Left lung (tissue), 10 donors: ENCODE results near the gene TMEM168. TPM values are rescaled to one million over a fixed set of nuclear protein-coding genes. Genes with fewer than 3 reads are reported as not detected.

ENCODE experiments used
- ATAC-seq: fragments of 200-7000 bp; cut with Tn5 transposase; one replicate; pipeline ENCODE4 v1.9.1; 2020; ENCODE audit warnings: moderate library complexity
- DNase-seq, 4 donors: peaks; one replicate each; pipeline ENCODE4 v3.0.0-alpha.2; 2013 to 2020
- H3K27ac ChIP-seq, 2 donors: fragments of 200-600 bp; sonication (generic) in 1 of 2; one replicate each; pipeline versions ENCODE4 v1.5.0 to v1.8.0; 2020 to 2021
- H3K27me3 ChIP-seq, 2 donors: fragments of 200-600 bp; sonication (generic) in 1 of 2; one replicate each; pipeline versions ENCODE4 v1.5.0 to v1.8.0; 2020 to 2021
- H3K36me3 ChIP-seq, 2 donors: fragments of 200-600 bp; sonication (generic) in 1 of 2; one replicate each; pipeline versions ENCODE4 v1.5.0 to v1.8.0; 2020 to 2021
- H3K4me1 ChIP-seq, 2 donors: fragments of 200-600 bp; one replicate each; pipeline ENCODE4 v1.8.0; 2021
- H3K4me3 ChIP-seq, 2 donors: fragments of 200-600 bp; sonication (generic) in 1 of 2; one replicate each; pipeline versions ENCODE4 v1.5.0 to v1.8.0; 2020 to 2021; ENCODE audit warnings: mild to moderate bottlenecking in 1 of 2
- H3K9me3 ChIP-seq, 2 donors: fragments of 200-600 bp; sonication (generic) in 1 of 2; one replicate each; pipeline versions ENCODE4 v1.5.0 to v1.8.0; 2020 to 2021
- intact Hi-C, 2 donors: fragments of 100-400 bp; cut with DNase I; formaldehyde crosslinking; loops; one replicate each; pipeline versions ENCODE4 v1.11.2 to v1.14.2; 2022
- polyA plus RNA-seq, 6 donors: library from polyadenylated mRNA; unstranded; fragments of 120-200 nt; gene quantifications; one replicate each; pipeline ENCODE4 v1.2.1, GENCODE V29; 2013; ENCODE audit not compliant: insufficient read length in 6 of 6
- total RNA-seq, 2 donors: library from RNA; stranded (reverse); fragmentation: NEBNext Ultra II Directional; extraction: Animal tissue kit (Norgen Biotek cat#: 25700); gene quantifications; one replicate each; pipeline ENCODE4 v1.2.1, GENCODE V29; 2021
- TF ChIP-seq, protein P1 (sequence below), 2 donors: fragments of 200-600 bp; sonication (generic) in 1 of 2; IDR thresholded peaks; one replicate each; pipeline versions ENCODE4 v1.5.0 to v1.8.0; 2021; ENCODE audit warnings: antibody characterized with exemption in 2 of 2
- donor health status: DM: no; HTN: yes; CAD: no.
- donor health status: DM: no; HTN: no; CAD: no.

The TMEM168 gene
- total and polyA plus RNA-seq, 8 donors, result 22.3 to 75.4 (median 67.4) TPM

DNA sequence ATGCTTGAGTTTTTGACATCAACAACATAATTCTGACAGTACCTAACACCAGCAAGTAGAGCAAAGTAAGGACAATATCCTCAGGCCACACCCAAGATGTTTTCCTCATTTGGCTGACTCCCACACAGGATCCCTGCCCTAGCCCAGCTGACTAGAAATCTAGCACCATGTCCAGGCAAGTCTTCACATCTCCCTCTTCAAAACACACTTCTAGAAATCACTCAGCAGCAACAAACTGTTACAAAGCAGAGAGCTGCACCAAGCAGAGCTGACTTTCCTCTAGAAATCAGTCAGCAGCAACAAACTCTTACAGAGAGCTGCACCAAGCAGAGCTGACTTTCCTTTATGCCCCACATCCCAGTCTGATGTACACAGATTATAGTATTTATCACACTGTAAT, 7.7 kb downstream of the TMEM168 start:
- no peaks in the 10 kb centered on the region for H3K4me1 ChIP-seq
- H3K9me3 ChIP-seq, result no peaks in the 10 kb centered on the region
- intact Hi-C loops, result no loop called here
- no peak overlapping the region for H3K4me3 ChIP-seq
- H3K36me3 ChIP-seq, result peaks cover 0 to 27% of the 10 kb centered on the region in 2 donors
- no peaks in the 10 kb centered on the region for H3K27me3 ChIP-seq
- TF ChIP-seq, protein P1, sequence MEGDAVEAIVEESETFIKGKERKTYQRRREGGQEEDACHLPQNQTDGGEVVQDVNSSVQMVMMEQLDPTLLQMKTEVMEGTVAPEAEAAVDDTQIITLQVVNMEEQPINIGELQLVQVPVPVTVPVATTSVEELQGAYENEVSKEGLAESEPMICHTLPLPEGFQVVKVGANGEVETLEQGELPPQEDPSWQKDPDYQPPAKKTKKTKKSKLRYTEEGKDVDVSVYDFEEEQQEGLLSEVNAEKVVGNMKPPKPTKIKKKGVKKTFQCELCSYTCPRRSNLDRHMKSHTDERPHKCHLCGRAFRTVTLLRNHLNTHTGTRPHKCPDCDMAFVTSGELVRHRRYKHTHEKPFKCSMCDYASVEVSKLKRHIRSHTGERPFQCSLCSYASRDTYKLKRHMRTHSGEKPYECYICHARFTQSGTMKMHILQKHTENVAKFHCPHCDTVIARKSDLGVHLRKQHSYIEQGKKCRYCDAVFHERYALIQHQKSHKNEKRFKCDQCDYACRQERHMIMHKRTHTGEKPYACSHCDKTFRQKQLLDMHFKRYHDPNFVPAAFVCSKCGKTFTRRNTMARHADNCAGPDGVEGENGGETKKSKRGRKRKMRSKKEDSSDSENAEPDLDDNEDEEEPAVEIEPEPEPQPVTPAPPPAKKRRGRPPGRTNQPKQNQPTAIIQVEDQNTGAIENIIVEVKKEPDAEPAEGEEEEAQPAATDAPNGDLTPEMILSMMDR (IDR thresholded peaks at IDR 0.05), result no peak
- no peak for DNase-seq
- no peak overlapping the region for H3K27ac ChIP-seq
- no peak for ATAC-seq

DNA sequence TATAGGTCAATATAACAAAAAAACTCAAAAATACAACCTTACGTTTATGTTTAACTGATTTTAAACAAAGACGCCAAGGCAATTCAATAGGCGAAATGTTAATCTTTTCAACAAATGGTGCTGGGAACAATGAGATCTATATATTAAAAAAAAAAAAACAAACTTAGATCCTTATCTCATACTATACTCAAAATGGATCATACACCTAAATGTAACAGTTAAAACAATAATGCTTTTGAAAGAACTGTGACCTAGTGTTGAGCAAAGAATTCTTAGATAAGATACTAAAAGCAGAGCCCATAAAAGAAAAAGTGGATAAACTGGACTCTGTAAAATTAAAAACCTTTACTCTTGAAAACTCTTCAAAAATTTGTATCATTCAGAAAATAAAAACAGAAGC, 8.6 kb downstream of the TMEM168 start:
- Histone ChIP-seq H3K4me3 (no peak overlapping the region), H3K36me3 (peaks cover 0 to 27% of the 10 kb centered on the region in 2 donors), H3K4me1 (no peaks in the 10 kb centered on the region), H3K27ac (no peak overlapping the region), H3K27me3 (no peaks in the 10 kb centered on the region), H3K9me3 (no peaks in the 10 kb centered on the region)
- ATAC-seq, result no peak
- DNase-seq, result no peak
- TF ChIP-seq, protein P1 (IDR thresholded peaks at IDR 0.05), result no peak
- intact Hi-C loops, result no loop called here

DNA sequence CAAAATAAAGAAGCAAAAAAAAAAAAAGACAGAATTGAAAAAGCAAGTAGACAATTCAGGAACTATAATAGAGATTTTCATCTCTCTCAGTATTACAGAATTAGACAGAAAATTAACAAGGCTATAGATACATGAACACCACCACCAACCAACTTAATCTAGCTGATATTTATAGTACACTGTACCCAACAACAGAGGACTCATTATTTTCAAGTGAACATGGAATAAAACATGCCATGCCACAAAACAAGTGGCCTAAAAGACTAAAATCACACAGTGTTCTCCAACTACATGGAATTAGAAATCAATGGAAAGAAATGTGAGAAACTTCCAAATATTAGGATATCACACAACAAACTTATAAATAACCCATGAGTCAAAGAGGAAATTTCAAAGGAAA, 9.1 kb downstream of the TMEM168 start:
- Histone ChIP-seq H3K27ac (no peak overlapping the region), H3K27me3 (no peaks in the 10 kb centered on the region), H3K36me3 (peaks cover 0 to 27% of the 10 kb centered on the region in 2 donors), H3K4me1 (no peaks in the 10 kb centered on the region), H3K4me3 (no peak overlapping the region), H3K9me3 (no peaks in the 10 kb centered on the region)
- TF ChIP-seq, protein P1 (IDR thresholded peaks at IDR 0.05), result no peak
- DNase-seq (no peak), ATAC-seq (no peak)
- intact Hi-C loops, result no loop called here

DNA sequence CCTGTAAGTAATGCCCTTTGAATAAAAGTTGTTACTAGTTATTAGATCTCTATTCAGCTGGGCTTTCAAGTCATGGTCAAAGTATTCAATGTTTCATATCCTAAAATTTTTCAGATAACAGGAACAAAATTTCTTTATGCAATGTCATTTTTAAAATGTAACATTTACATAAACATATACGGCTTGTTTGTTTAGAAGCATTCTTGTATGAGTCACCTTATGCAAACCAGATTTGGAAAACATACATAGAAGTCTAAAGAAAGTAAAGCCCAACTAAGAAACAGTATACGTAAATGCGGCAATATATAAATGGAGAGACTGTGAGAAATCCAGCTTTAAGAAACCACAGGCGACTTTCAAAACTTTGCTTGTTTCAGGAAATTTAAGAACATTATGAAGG, 10.5 kb downstream of the TMEM168 start:
- DNase-seq, result no peak
- Histone ChIP-seq H3K36me3 (peaks cover 0 to 26% of the 10 kb centered on the region in 2 donors), H3K27me3 (no peaks in the 10 kb centered on the region), H3K4me1 (no peaks in the 10 kb centered on the region), H3K27ac (no peak overlapping the region), H3K4me3 (no peak overlapping the region), H3K9me3 (no peaks in the 10 kb centered on the region)
- TF ChIP-seq, protein P1 (IDR thresholded peaks at IDR 0.05), result no peak
- intact Hi-C loops, result no loop called here
- no peak for ATAC-seq

DNA sequence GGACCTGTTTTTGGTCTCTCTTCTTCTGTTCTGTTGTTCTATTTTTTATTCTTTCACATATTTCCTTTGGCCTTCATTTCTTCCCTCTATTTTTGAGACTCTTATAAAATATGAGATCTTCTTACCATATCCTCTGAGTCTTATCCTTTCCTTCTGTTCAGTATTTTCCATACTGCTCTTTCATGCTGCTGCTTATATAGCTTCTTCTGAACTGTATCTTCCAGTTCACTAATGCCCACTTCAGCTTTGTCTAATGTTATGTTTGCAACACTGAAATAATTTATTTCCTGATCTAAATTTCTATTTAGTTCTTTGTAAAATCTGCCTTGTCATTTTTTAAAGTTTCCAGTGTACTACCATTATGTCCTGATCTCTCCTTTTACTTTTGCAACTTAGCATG, 12.8 kb downstream of the TMEM168 start:
- H3K4me1 ChIP-seq, result no peaks in the 10 kb centered on the region
- H3K27ac ChIP-seq, result no peak overlapping the region
- DNase-seq (no peak), ATAC-seq (no peak)
- TF ChIP-seq, protein P1 (IDR thresholded peaks at IDR 0.05), result no peak
- no peaks in the 10 kb centered on the region for H3K27me3 ChIP-seq
- H3K36me3 ChIP-seq, result peaks cover 0 to 9% of the 10 kb centered on the region in 2 donors
- H3K4me3 ChIP-seq, result no peak overlapping the region
- H3K9me3 ChIP-seq, result no peaks in the 10 kb centered on the region
- intact Hi-C loops, result no loop called here
